HL-60 (cell line): ENCODE measurements around the gene IL1RAPL1.

Source experiments
- CTCF ChIP-seq: IDR thresholded peaks from one replicate; pipeline ENCODE4 v1.5.1; 2011; ENCODE audit warnings: low read length, control low read depth, inconsistent platforms; ENCODE audit not compliant: insufficient read depth
- GABPA ChIP-seq: IDR thresholded peaks from 2 replicates; pipeline ENCODE4 v1.6.1; 2012; ENCODE audit warnings: low read depth
- POLR2AphosphoS5 ChIP-seq: IDR thresholded peaks from 2 replicates; pipeline ENCODE4 v1.6.1; 2012; ENCODE audit warnings: low read depth
- REST ChIP-seq: IDR thresholded peaks from 2 replicates; pipeline ENCODE4 v1.6.1; 2012; ENCODE audit warnings: low read depth; ENCODE audit not compliant: insufficient replicate concordance

GRCh38 chrX:29233592-29234183 is 646.4 kb downstream of the IL1RAPL1 start:
- TF ChIP-seq CTCF (no peak), POLR2AphosphoS5 (no peak), GABPA (no peak), REST (no peak)
